Measurements from ENCODE around the gene TMED7. TPM values are rescaled to one million over a fixed set of nuclear protein-coding genes. Genes with fewer than 3 reads are reported as not detected.
"Not testable (repeated sequence)": the region's sequence is repeated elsewhere in the genome, so short reads cannot be mapped to it uniquely, and the experiment has no call there.

TMED7 gene
- total and polyA plus RNA-seq, 2 of the 8 experiments (the other 6 are each of a cell fraction or from before 2014, with no cell fraction given), result 43.8 to 75.2 TPM

GRCh38 chr5:115645386-115645785 is 19.6 kb upstream of the TMED7 start:
- H4K20me1 ChIP-seq (replicated peaks in 1 of 2; ENCODE audit: control insufficient read depth in 1 of 2, insufficient read depth in 2 of 2, low read length in 2 of 2); H3K14ac ChIP-seq (ENCODE audit: insufficient read length); H3K23me2 ChIP-seq (ENCODE audit: low read depth, low read length); H3K36me3 ChIP-seq (ENCODE audit: control insufficient read depth in 2 of 4, insufficient read depth in 4 of 4, low read length in 3 of 4); H3K4me1 ChIP-seq (replicated peaks in 1 of 4; ENCODE audit: control insufficient read depth in 3 of 4, insufficient read depth in 4 of 4, low read length in 3 of 4); H3K4me2 ChIP-seq (ENCODE audit: insufficient read depth in 1 of 2, low read depth in 2 of 2, low read length in 2 of 2); H3K56ac ChIP-seq (replicated peaks; ENCODE audit: insufficient read length, low read depth, low read length); H3K18ac ChIP-seq (ENCODE audit: extremely low read depth, low read length); H3K27me3 ChIP-seq (replicated peaks in 1 of 4; ENCODE audit: control insufficient read depth in 3 of 4, extremely low read depth in 1 of 4, insufficient read depth in 3 of 4, low read length in 3 of 4); H2BK5ac ChIP-seq (ENCODE audit: low read depth, low read length); H2AK5ac ChIP-seq (ENCODE audit: low read depth, low read length); H3K9me3 ChIP-seq (ENCODE audit: insufficient read depth in 2 of 2, low read depth in 1 of 2, low read length in 1 of 2); H2BK15ac ChIP-seq (ENCODE audit: low read length); H3K9ac ChIP-seq (replicated peaks in 1 of 4; ENCODE audit: extremely low read depth in 1 of 4, low read depth in 3 of 4, low read length in 3 of 4); H3K4me3 ChIP-seq (ENCODE audit: extremely low read depth in 1 of 4, insufficient read depth in 2 of 4, low read depth in 3 of 4, low read length in 4 of 4); H2BK120ac ChIP-seq (replicated peaks; ENCODE audit: low read depth, low read length); H4K91ac ChIP-seq (replicated peaks; ENCODE audit: insufficient read length, low read length); FAIRE-seq; H2BK12ac ChIP-seq (ENCODE audit: low read depth, low read length); H2BK20ac ChIP-seq (ENCODE audit: low read length); H3K79me1 ChIP-seq (ENCODE audit: low read depth, low read length); H3K27ac ChIP-seq (ENCODE audit: low read depth, low read length); POLR2A ChIA-PET (ENCODE audit: partially characterized antibody); H3K4ac ChIP-seq (replicated peaks; ENCODE audit: insufficient read length, low read depth, low read length); DNase-seq (ENCODE audit: low read depth in 1 of 2, low spot score in 2 of 2); H3K23ac ChIP-seq (ENCODE audit: insufficient read length); H4K8ac ChIP-seq (ENCODE audit: extremely low read depth, insufficient read depth, low read length); H2AFZ ChIP-seq (ENCODE audit: low read length); H4K5ac ChIP-seq (ENCODE audit: insufficient read length, low read depth, low read length); H3K79me2 ChIP-seq (ENCODE audit: control insufficient read depth in 1 of 2, insufficient read depth in 2 of 2, low read length in 2 of 2): not testable (repeated sequence)
- WGBS, 2 experiments (ENCODE audit: extremely low coverage in 1 of 2, insufficient coverage in 1 of 2, insufficient read length in 1 of 2, insufficient replicate concordance in 2 of 2, low coverage in 1 of 2, low lambda C conversion rate in 2 of 2, missing lambda C conversion rate in 1 of 2), result 91% methylated on average over 5 of the region's 5 CpGs; no CpG with 5 or more reads in 1 of the 2 experiments
- CTCF ChIA-PET (ENCODE audit: partially characterized antibody), result interaction anchor here (0.7 kb wide), 1 partner anchor 147 kb away, joined by 3 read pairs; no protein-coding TSS in a partner anchor
